ENCODE measurements around the gene RNU1-4. TPM values are rescaled to one million over a fixed set of nuclear protein-coding genes. Genes with fewer than 3 reads are reported as not detected.
A peak's percentile ranks its signal among the peaks of the same experiment; 100 is the strongest.
"Not testable (repeated sequence)": the region's sequence is repeated elsewhere in the genome, so short reads cannot be mapped to it uniquely, and the experiment has no call there.

Gene RNU1-4
- total and polyA plus RNA-seq, 4 donors, result 7,231 to 8,154 TPM; not detected in 2

- DNase-seq; H3K27ac ChIP-seq (ENCODE audit: low read depth in 1 of 2, low read length in 2 of 2); intact Hi-C loops (cut with DNase I); H3K4me1 ChIP-seq (ENCODE audit: control insufficient read depth in 1 of 2, insufficient read depth in 2 of 2, low read length in 2 of 2); H3K9me3 ChIP-seq (ENCODE audit: control insufficient read depth, low read length); H3K27me3 ChIP-seq (ENCODE audit: control insufficient read depth in 1 of 2, insufficient read depth in 2 of 2, low read length in 1 of 2); H3K4me3 ChIP-seq (ENCODE audit: low read length in 2 of 2); H3K36me3 ChIP-seq (ENCODE audit: control insufficient read depth in 1 of 2, insufficient read depth in 2 of 2, low read length in 1 of 2): not testable (repeated sequence)
- WGBS, 2 donors, result 52 to 63% methylated on average over 11 to 23 of the region's 62 CpGs
- peak; percentile 6 for ATAC-seq (ENCODE audit: low FRiP score)
Observed at GRCh38 chr1:16759650-16760455, 19.5 kb downstream of the RNU1-4 start.

- DNase-seq (peak in 1 of 2 donors; percentile 37), ATAC-seq (ENCODE audit: low FRiP score) (peak; percentile 1)
- H3K36me3 ChIP-seq (ENCODE audit: control insufficient read depth in 1 of 2, insufficient read depth in 2 of 2, low read length in 1 of 2); H3K4me1 ChIP-seq (ENCODE audit: control insufficient read depth in 1 of 2, insufficient read depth in 2 of 2, low read length in 2 of 2); H3K27me3 ChIP-seq (ENCODE audit: control insufficient read depth in 1 of 2, insufficient read depth in 2 of 2, low read length in 1 of 2); H3K27ac ChIP-seq (ENCODE audit: low read depth in 1 of 2, low read length in 2 of 2); intact Hi-C loops (cut with DNase I); H3K4me3 ChIP-seq (ENCODE audit: low read length in 2 of 2); H3K9me3 ChIP-seq (ENCODE audit: control insufficient read depth, low read length): not testable (repeated sequence)
- 97% methylated on average over 8 of the region's 11 CpGs for WGBS, 2 donors
Observed at GRCh38 chr1:16760456-16760765, 20.1 kb downstream of the RNU1-4 start.

- WGBS, 2 donors, result 92 to 95% methylated on average over 9 to 11 of the region's 11 CpGs
- ATAC-seq (ENCODE audit: low FRiP score); H3K4me3 ChIP-seq (ENCODE audit: low read length in 2 of 2); H3K9me3 ChIP-seq (ENCODE audit: control insufficient read depth, low read length); H3K36me3 ChIP-seq (ENCODE audit: control insufficient read depth in 1 of 2, insufficient read depth in 2 of 2, low read length in 1 of 2); H3K27me3 ChIP-seq (ENCODE audit: control insufficient read depth in 1 of 2, insufficient read depth in 2 of 2, low read length in 1 of 2); H3K27ac ChIP-seq (ENCODE audit: low read depth in 1 of 2, low read length in 2 of 2); intact Hi-C loops (cut with DNase I); H3K4me1 ChIP-seq (ENCODE audit: control insufficient read depth in 1 of 2, insufficient read depth in 2 of 2, low read length in 2 of 2): not testable (repeated sequence)
- DNase-seq, result peak in 1 of 2 donors; percentile 28
Observed at GRCh38 chr1:16760801-16761200, 20.5 kb downstream of the RNU1-4 start.

GRCh38 chr1:16764248-16764819, 24.0 kb downstream of the RNU1-4 start:
- H3K4me3 ChIP-seq (ENCODE audit: low read length in 2 of 2); H3K27me3 ChIP-seq (ENCODE audit: control insufficient read depth in 1 of 2, insufficient read depth in 2 of 2, low read length in 1 of 2); H3K36me3 ChIP-seq (ENCODE audit: control insufficient read depth in 1 of 2, insufficient read depth in 2 of 2, low read length in 1 of 2); H3K9me3 ChIP-seq (ENCODE audit: control insufficient read depth, low read length); H3K4me1 ChIP-seq (ENCODE audit: control insufficient read depth in 1 of 2, insufficient read depth in 2 of 2, low read length in 2 of 2); H3K27ac ChIP-seq (ENCODE audit: low read depth in 1 of 2, low read length in 2 of 2); intact Hi-C loops (cut with DNase I): not testable (repeated sequence)
- ATAC-seq (ENCODE audit: low FRiP score) (peak; percentile 1), DNase-seq (peak; percentile 36 to 75)
- 74 to 84% methylated on average over 9 of the region's 9 CpGs for WGBS, 2 donors

- 84 to 88% methylated on average over 15 of the region's 15 CpGs for WGBS, 2 donors
- ATAC-seq (ENCODE audit: low FRiP score) (peak; percentile 71), DNase-seq (peak in 1 of 2 donors; percentile 42)
- H3K4me3 ChIP-seq (ENCODE audit: low read length in 2 of 2); H3K27me3 ChIP-seq (ENCODE audit: control insufficient read depth in 1 of 2, insufficient read depth in 2 of 2, low read length in 1 of 2); intact Hi-C loops (cut with DNase I); H3K4me1 ChIP-seq (ENCODE audit: control insufficient read depth in 1 of 2, insufficient read depth in 2 of 2, low read length in 2 of 2); H3K9me3 ChIP-seq (ENCODE audit: control insufficient read depth, low read length); H3K36me3 ChIP-seq (ENCODE audit: control insufficient read depth in 1 of 2, insufficient read depth in 2 of 2, low read length in 1 of 2): not testable (repeated sequence)
- H3K27ac ChIP-seq (ENCODE audit: low read depth in 1 of 2, low read length in 2 of 2), result peak overlapping the region in 1 of 2 donors; percentile 15
Observed at GRCh38 chr1:16764820-16765655, 24.7 kb downstream of the RNU1-4 start.

GRCh38 chr1:16765731-16766605, 25.7 kb downstream of the RNU1-4 start:
- WGBS, 2 donors, result 41 to 53% methylated on average over 21 to 25 of the region's 31 CpGs
- ATAC-seq (ENCODE audit: low FRiP score) (peak; percentile 64), DNase-seq (peak; percentile 62 to 79)
- H3K27ac ChIP-seq (ENCODE audit: low read depth in 1 of 2, low read length in 2 of 2); H3K4me3 ChIP-seq (ENCODE audit: low read length in 2 of 2); H3K27me3 ChIP-seq (ENCODE audit: control insufficient read depth in 1 of 2, insufficient read depth in 2 of 2, low read length in 1 of 2); intact Hi-C loops (cut with DNase I); H3K9me3 ChIP-seq (ENCODE audit: control insufficient read depth, low read length); H3K36me3 ChIP-seq (ENCODE audit: control insufficient read depth in 1 of 2, insufficient read depth in 2 of 2, low read length in 1 of 2); H3K4me1 ChIP-seq (ENCODE audit: control insufficient read depth in 1 of 2, insufficient read depth in 2 of 2, low read length in 2 of 2): not testable (repeated sequence)

- H3K4me1 ChIP-seq (ENCODE audit: control insufficient read depth in 1 of 2, insufficient read depth in 2 of 2, low read length in 2 of 2); H3K36me3 ChIP-seq (ENCODE audit: control insufficient read depth in 1 of 2, insufficient read depth in 2 of 2, low read length in 1 of 2); H3K27ac ChIP-seq (ENCODE audit: low read depth in 1 of 2, low read length in 2 of 2); H3K4me3 ChIP-seq (ENCODE audit: low read length in 2 of 2); H3K9me3 ChIP-seq (ENCODE audit: control insufficient read depth, low read length); intact Hi-C loops (cut with DNase I); H3K27me3 ChIP-seq (ENCODE audit: control insufficient read depth in 1 of 2, insufficient read depth in 2 of 2, low read length in 1 of 2): not testable (repeated sequence)
- 43 to 65% methylated on average over 8 of the region's 9 CpGs for WGBS, 2 donors
- peak in 1 of 2 donors; percentile 29 for DNase-seq
- peak; percentile 2 for ATAC-seq (ENCODE audit: low FRiP score)
Observed at GRCh38 chr1:16766689-16767256, 26.5 kb downstream of the RNU1-4 start.

GRCh38 chr1:16770139-16770759, 29.9 kb downstream of the RNU1-4 start:
- 31 to 32% methylated on average over 5 of the region's 5 CpGs for WGBS, 2 donors
- H3K36me3 ChIP-seq (ENCODE audit: control insufficient read depth in 1 of 2, insufficient read depth in 2 of 2, low read length in 1 of 2); H3K9me3 ChIP-seq (ENCODE audit: control insufficient read depth, low read length); H3K27ac ChIP-seq (ENCODE audit: low read depth in 1 of 2, low read length in 2 of 2); H3K4me1 ChIP-seq (ENCODE audit: control insufficient read depth in 1 of 2, insufficient read depth in 2 of 2, low read length in 2 of 2); H3K27me3 ChIP-seq (ENCODE audit: control insufficient read depth in 1 of 2, insufficient read depth in 2 of 2, low read length in 1 of 2); H3K4me3 ChIP-seq (ENCODE audit: low read length in 2 of 2); intact Hi-C loops (cut with DNase I); ATAC-seq (ENCODE audit: low FRiP score): not testable (repeated sequence)
- peak in 1 of 2 donors; percentile 23 for DNase-seq
